ENCODE measurements around the gene MCOLN1.

Gene MCOLN1

DNA sequence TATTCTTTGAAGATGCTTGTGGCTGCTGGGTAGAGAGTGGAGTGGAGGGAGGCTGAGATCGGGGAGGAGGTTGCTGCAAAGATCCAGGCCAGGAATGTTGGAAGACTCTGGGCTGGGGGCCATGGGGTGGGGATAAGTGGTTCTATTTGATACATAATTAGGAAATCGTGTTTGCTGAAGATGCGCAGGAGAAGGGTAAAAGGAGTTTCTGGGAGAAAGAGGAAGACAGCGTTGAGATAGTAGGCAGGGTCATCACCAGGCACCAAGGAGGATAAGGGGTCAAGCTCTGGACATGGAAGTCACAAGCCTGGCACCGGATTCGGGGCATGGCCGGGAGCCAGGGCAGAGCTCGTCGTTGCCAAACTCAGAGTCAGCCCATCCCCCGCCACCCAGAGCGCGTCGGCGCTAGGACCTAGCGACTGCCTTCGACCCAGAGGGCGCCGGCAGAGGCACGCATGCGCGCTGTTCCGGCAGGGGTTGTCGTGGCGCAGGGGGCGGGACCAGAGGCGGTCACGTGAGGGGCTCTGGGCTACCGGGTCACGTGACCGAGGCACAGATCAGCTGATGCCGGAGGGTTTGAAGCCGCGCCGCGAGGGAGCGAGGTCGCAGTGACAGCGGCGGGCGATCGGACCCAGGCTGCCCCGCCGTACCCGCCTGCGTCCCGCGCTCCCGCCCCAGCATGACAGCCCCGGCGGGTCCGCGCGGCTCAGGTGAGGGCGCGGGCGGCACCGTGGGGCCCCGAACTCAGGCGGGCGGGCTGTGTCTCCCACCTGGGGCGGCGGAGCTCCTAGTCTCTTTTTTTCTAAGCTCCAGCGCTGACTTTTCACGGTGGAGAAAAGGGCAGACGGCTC lies at the start of gene MCOLN1:
Gene MCOLN1, plus strand, starts transcription at position 553 of the 851 bp plus-strand sequence. Its CDS starts 127 bp downstream, at position 680.
- peaks cover 10% of the 10 kb centered on the region for H3K4me1 ChIP-seq
- peak within 1 kb of the TSS; percentile 95 for H3K4me2 ChIP-seq (ENCODE audit: low read length)
- peak within 1 kb of the TSS; percentile 43 for H3K27ac ChIP-seq
- no peaks in the 10 kb centered on the region for H3K36me3 ChIP-seq (ENCODE audit: control insufficient read depth, insufficient read depth, low read length)
- peaks cover 2% of the 10 kb centered on the region for H3K79me2 ChIP-seq
- peak within 1 kb of the TSS; percentile 80 for H2AFZ ChIP-seq
- TF ChIP-seq CTCF (IDR thresholded peaks at IDR 0.05), result no peak
- no peak within 1 kb of the TSS for H3K9ac ChIP-seq
- peak within 1 kb of the TSS; percentile 86 for H3K4me3 ChIP-seq (ENCODE audit: low read depth, low read length)
- H3K9me3 ChIP-seq (ENCODE audit: control insufficient read depth, low read length), result no peaks in the 10 kb centered on the region
- no peaks in the 10 kb centered on the region for H3K27me3 ChIP-seq (ENCODE audit: control insufficient read depth, insufficient read depth, low read length)

DNA sequence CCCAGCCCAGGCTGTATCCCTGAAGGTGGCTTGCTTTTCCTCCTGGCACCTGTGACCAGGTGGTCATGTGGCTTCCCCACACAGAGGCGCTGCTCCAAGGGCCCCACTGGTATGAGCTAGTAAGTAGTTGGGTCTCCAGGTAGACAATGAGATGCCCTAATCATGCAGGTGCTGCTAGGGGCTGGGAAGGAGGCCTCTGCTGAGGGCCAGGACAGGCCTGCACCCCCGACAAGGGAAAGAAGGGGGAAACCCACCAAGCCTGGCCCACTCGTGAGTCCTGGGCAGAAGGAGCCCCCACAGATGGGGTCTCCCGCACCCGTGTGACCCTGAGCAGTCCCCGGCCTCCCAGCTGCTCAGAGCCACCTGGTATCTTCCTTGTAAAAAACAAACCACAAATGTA lies 46.8 kb upstream of the MCOLN1 start:
- Histone ChIP-seq H3K4me3 (ENCODE audit: low read depth, low read length) (no peak overlapping the region), H3K79me2 (no peaks in the 10 kb centered on the region), H2AFZ (no peak overlapping the region), H3K9ac (no peak overlapping the region), H3K27me3 (ENCODE audit: control insufficient read depth, insufficient read depth, low read length) (no peaks in the 10 kb centered on the region), H3K36me3 (ENCODE audit: control insufficient read depth, insufficient read depth, low read length) (no peaks in the 10 kb centered on the region), H3K9me3 (ENCODE audit: control insufficient read depth, low read length) (no peaks in the 10 kb centered on the region), H3K27ac (no peak overlapping the region), H3K4me1 (no peaks in the 10 kb centered on the region), H3K4me2 (ENCODE audit: low read length) (no peak overlapping the region)
- no peak for TF ChIP-seq CTCF (IDR thresholded peaks at IDR 0.05)

DNA sequence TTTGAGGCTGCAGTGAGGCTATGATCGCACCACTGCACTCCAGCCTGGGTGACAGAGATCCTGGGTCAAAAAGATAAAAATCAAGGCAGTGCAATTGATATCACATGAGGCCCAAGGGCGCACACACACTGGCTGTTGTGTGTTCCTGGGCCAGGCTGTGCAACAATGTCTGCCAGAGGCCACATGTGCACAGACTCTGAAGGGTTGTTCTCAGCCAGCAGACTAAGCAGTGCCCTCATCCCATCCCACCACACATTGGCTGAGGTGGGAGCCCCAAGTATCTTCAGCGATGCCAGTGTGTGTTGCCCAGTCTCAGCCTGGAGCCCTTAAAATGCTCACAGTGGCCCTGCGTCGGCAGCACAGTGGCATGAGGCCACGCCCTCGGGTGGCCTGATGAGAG lies 46.2 kb upstream of the MCOLN1 start:
- H3K4me3 ChIP-seq (ENCODE audit: low read depth, low read length), result no peak overlapping the region
- no peaks in the 10 kb centered on the region for H3K27me3 ChIP-seq (ENCODE audit: control insufficient read depth, insufficient read depth, low read length)
- no peaks in the 10 kb centered on the region for H3K4me1 ChIP-seq
- no peak overlapping the region for H3K9ac ChIP-seq
- H3K36me3 ChIP-seq (ENCODE audit: control insufficient read depth, insufficient read depth, low read length), result no peaks in the 10 kb centered on the region
- H3K79me2 ChIP-seq, result no peaks in the 10 kb centered on the region
- no peaks in the 10 kb centered on the region for H3K9me3 ChIP-seq (ENCODE audit: control insufficient read depth, low read length)
- no peak overlapping the region for H3K4me2 ChIP-seq (ENCODE audit: low read length)
- no peak overlapping the region for H3K27ac ChIP-seq
- H2AFZ ChIP-seq, result no peak overlapping the region
- no peak for TF ChIP-seq CTCF (IDR thresholded peaks at IDR 0.05)

DNA sequence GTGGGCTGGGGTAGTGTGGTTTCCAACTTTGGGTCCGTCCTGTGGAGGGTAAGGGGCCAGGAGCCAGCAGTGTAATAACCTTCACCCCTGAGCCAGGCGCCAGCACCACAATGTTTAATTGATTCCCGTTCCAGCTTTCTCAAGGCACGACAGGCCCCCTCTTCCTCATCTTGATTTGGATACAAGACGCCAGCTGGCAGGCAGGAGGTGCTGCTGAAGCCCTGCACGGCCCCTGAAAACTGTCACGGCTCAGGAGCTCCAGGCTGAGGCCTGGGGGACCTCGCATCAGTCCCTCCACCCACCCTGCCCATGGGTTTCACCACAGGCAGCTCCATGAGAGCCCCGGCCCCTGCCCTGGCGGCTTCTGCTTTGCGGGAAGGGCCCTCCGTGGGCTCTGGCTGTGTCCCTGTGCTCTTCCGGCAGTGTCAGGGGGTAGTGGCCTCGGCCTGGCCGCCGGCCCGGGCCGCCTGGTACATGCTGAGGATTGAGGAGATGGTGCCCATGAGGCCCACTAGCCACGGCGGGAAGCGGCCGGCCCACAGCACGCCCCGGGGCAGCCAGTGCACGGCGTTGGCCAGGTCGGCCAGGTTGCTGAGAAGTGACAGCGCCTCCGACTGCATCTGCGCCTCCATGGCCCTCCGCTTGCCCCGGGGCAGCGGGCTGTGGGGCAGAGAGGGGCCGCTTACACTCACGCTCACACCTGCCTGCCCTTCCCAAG lies 45.5 kb upstream of the MCOLN1 start:
- H3K27me3 ChIP-seq (ENCODE audit: control insufficient read depth, insufficient read depth, low read length), result no peaks in the 10 kb centered on the region
- no peaks in the 10 kb centered on the region for H3K4me1 ChIP-seq
- H2AFZ ChIP-seq, result no peak overlapping the region
- H3K9me3 ChIP-seq (ENCODE audit: control insufficient read depth, low read length), result no peaks in the 10 kb centered on the region
- H3K4me3 ChIP-seq (ENCODE audit: low read depth, low read length), result no peak overlapping the region
- TF ChIP-seq CTCF (IDR thresholded peaks at IDR 0.05), result no peak
- no peak overlapping the region for H3K27ac ChIP-seq
- no peak overlapping the region for H3K4me2 ChIP-seq (ENCODE audit: low read length)
- H3K79me2 ChIP-seq, result no peaks in the 10 kb centered on the region
- no peaks in the 10 kb centered on the region for H3K36me3 ChIP-seq (ENCODE audit: control insufficient read depth, insufficient read depth, low read length)
- no peak overlapping the region for H3K9ac ChIP-seq

Measured in parathyroid adenoma (tissue), 2 donors.